HG03064 (cell line): ENCODE results near the gene DEAF1.
"Not testable (repeated sequence)": the region's sequence is repeated elsewhere in the genome, so short reads cannot be mapped to it uniquely, and the experiment has no call there.

ENCODE experiments used
- ATAC-seq: cut with Tn5 transposase; IDR thresholded peaks from one replicate; pipeline ENCODE4 v1.9.1; 2021; ENCODE audit warnings: low read depth; ENCODE audit not compliant: unreplicated experiment

Gene DEAF1

DNA sequence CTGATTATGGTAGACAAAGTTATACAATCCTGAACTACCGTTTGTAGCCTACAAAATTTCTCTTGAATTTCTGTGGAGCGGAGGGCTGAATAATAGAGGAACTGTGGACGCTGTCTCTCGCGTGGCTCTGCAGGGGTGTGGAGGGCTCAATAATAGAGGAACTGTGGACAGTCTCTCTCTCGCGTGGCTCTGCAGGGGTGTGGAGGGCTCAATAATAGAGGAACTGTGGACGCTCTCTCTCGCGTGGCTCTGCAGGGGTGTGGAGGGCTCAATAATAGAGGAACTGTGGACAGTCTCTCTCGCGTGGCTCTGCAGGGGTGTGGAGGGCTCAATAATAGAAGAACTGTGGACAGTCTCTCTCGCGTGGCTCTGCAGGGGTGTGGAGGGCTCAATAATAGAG is 41.9 kb downstream of the DEAF1 start:
- not testable (repeated sequence) for ATAC-seq

GRCh38 chr11:650482-650881 is 44.5 kb downstream of the DEAF1 start:
- ATAC-seq: no peak

- not testable (repeated sequence) for ATAC-seq
These were observed 47.3 kb downstream of the DEAF1 start for GRCh38 chr11:647672-648158.

DNA sequence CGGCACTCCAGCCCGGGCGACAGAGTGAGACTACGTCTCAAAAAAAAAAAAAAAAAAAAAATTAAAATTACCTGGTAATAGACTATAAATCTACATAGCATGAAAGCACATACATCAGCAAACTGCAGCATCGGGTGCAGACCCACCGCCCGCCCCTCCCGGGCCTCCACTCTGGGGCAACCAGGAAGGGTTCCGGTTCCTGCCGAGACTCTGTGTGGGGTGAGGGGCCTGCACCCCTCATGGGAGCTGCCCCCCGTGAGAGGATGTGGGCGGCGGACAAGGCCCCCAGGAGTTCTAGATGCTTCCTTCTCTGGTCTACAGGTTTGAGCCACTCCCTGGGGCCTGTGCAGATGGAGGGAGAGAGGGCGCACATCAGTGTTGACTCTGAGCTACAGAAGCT is 48.8 kb downstream of the DEAF1 start:
- ATAC-seq: no peak

DNA sequence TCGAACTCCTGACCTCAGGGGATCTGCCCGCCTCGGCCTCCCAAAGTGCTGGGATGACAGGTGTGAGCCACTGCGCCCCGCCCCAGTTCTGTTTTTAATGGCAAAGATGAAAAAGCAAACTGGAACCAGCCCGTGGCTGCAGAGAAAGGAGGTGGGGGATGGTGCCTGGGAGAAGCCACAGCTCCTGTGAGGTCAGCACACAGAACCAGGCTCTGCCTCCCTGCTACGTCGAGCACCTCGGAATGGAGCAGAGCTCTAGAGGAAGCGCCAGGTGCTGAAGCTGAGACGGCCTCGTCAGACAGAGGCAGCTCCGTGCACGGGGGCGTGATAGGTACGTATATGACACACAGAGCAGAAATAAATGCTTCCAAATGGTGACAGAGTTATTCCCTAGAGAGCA is 49.5 kb downstream of the DEAF1 start:
- ATAC-seq: no peak

DNA sequence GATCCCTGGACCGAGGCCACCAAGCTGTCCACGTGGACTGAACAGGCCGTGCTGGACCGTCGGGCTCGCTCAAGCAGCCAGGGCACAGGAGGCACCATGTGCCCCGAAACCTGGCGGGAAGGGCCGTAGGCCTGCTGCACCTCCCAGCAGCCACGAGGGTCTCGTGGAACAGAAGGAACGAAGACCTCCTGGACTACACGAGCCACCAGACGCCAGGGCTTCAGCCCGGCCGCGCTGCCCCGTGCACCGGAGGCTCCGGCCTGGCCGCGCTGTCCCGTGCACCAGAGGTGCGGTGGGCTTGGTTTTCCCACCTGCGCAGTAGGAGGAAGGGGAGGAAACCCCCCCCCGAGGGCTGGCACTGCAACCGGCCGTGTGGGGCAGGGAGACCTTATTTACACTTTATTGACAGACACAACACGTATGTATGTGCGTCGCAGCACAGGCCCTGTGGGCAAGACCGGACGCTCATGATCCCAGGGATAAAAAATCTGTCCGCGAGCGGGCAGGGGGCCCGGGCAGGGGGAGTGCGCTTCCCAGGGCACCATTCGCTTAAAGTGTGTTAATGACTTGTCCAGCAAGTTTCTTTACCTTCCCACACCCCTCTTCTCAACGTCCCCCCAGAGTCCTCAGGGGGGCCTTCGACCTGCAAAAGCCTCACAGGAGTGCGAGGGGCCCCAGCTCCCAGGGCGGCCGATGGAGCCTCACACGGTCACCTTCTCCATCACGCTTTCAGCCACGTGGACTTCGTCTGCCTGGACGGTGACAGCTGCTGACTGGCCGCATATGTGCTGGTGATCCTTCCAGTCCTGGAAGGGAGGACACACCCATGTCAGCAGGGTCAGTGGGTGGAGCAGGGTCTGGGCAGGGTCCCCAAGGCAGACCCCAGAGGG is 50.9 kb downstream of the DEAF1 start:
- no peak for ATAC-seq

DNA sequence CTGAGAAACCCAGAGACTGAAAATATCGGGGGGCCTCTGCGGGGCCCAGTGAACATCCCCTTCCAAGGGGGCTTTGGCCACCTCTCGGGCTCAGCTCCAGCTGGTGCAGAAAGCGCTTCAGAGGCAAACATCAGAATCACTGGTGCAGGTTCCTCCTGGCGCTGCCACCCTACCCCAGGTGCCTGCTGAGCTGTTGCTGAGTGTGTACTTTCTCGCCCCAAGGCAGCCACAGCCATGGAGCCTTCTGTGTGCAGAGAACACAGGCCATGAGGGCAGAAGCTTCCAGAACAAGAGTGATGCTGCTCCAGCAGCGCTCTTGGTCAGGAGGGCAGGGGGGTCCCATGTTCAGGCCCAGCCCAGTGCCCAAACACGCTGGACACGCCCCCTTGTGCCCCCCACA is 51.7 kb downstream of the DEAF1 start:
- no peak for ATAC-seq

GRCh38 chr11:641806-642370 is 53.1 kb downstream of the DEAF1 start:
- no peak for ATAC-seq

GRCh38 chr11:640021-640706 is 54.9 kb downstream of the DEAF1 start:
- ATAC-seq: no peak

- no peak for ATAC-seq
These were observed 55.6 kb downstream of the DEAF1 start for GRCh38 chr11:639332-639955.

GRCh38 chr11:638631-639331 is 56.2 kb downstream of the DEAF1 start:
- no peak for ATAC-seq

- no peak for ATAC-seq
These were observed 57.2 kb downstream of the DEAF1 start for GRCh38 chr11:637593-638521.

DNA sequence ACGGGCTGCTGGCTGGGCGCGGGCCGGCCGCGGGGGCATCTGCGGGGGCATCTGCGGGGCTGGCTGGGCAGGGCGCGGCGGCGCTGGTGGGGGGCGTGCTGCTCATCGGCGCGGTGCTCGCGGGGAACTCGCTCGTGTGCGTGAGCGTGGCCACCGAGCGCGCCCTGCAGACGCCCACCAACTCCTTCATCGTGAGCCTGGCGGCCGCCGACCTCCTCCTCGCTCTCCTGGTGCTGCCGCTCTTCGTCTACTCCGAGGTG is 57.8 kb downstream of the DEAF1 start:
- no peak for ATAC-seq

DNA sequence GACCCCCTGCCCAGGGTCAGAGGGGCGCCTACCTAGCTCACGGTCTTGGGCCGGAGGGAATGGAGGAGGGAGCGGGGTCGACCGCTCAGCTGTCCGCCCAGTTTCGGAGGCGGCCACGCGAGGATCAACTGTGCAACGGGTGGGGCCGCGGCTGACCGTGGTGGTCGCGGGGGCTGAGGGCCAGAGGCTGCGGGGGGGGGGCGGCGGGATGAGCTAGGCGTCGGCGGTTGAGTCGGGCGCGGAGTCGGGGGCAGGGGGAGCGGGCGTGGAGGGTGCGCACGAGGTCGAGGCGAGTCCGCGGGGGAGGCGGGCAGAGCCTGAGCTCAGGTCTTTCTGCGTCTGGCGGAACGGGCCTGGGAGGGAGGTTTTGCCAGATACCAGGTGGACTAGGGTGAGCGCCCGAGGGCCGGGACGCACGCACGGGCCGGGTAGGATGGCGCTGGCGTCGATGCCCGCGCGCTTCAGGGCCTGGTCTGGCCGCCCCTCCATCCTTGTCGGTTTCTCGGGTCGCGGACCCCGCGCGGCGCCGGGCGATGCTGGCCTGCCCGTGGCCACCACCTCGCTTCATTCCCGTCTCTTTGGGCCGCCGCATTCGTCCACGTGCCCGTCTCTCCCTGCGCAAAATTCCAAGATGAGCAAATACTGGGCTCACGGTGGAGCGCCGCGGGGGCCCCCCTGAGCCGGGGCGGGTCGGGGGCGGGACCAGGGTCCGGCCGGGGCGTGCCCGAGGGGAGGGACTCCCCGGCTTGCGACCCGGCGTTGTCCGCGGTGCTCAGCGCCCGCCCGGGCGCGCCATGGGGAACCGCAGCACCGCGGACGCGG is 58.3 kb downstream of the DEAF1 start, which contains the start of gene DRD4:
Gene DRD4 (plus strand): TSS at position 759 of the 822 bp plus-strand sequence. CDS start 36 bp downstream, at position 795.
- ATAC-seq: no peak

- ATAC-seq: no peak
These were observed 59.0 kb downstream of the DEAF1 start for GRCh38 chr11:635945-636510.

- ATAC-seq: no peak
These were observed 64.2 kb downstream of the DEAF1 start for GRCh38 chr11:630871-631270.

- ATAC-seq: no peak
These were observed 65.8 kb downstream of the DEAF1 start for GRCh38 chr11:629237-629583.

GRCh38 chr11:628056-628455 is 67.0 kb downstream of the DEAF1 start:
- no peak for ATAC-seq

DNA sequence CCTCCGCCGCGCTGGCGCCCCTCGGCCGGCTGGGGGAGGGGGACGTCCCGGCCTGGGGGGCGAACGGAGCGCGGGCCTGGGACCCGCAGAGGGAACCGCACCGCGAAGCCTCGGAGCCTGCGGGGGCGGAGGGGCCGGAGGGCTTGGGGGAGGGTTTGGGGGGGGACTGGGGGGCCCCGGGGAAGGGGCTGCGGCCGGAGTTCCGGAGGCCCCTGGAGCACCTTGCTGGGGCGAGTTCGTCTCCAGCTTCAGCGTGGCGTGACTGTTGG is 67.8 kb downstream of the DEAF1 start:
- ATAC-seq: no peak
